Measurements from ENCODE around the gene PTPN11.

The PTPN11 gene

DNA sequence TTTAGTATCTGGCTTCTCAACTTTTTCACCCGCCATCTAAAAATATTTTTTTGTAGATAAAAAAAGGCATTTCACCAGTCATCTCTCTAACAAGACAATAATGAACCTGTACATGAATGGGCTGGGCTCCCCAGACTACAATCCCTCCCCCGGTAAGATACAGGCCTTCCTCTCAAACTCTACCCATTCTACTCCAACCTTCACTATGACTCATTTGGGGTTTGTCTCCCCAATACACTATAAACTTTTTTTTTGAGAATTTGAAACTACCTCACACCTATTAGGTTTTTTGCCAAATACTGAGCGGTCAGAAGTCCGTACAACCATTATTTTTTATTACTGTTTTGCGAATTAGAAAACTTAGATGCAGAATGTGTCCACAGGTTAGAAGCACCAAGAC, 10.1 kb upstream of the PTPN11 start:
- peaks cover 25% of the 10 kb centered on the region for H3K4me1 ChIP-seq (ENCODE audit: insufficient read depth, low read length, poor library complexity, severe bottlenecking)
- H4K20me1 ChIP-seq (ENCODE audit: insufficient read depth, low read length, poor library complexity, severe bottlenecking) = peaks cover 53% of the 10 kb centered on the region
- peaks cover 8% of the 10 kb centered on the region for H3K27me3 ChIP-seq (ENCODE audit: insufficient read depth, low read length, poor library complexity, severe bottlenecking)
- H3K9me3 ChIP-seq (ENCODE audit: insufficient read depth, low read depth, low read length) = no peaks in the 10 kb centered on the region
- H2AFZ ChIP-seq (ENCODE audit: low read length) = peak overlapping the region; percentile 88
- TF ChIP-seq EZH2phosphoT487 (IDR thresholded peaks at IDR 0.05; ENCODE audit: borderline replicate concordance) = no peak
- H3K9me2 ChIP-seq (replicated peaks; ENCODE audit: low read depth, low read length) = no peaks in the 10 kb centered on the region
- peaks cover 17% of the 10 kb centered on the region; the same call in 1 of the 2 replicates for H3F3A ChIP-seq (ENCODE audit: low read depth)
- peaks cover 42% of the 10 kb centered on the region for H3K79me2 ChIP-seq (ENCODE audit: insufficient read depth, low read length)
- H3K9ac ChIP-seq (ENCODE audit: low read depth, low read length, poor library complexity, severe bottlenecking) = peak overlapping the region; percentile 100
- peaks cover 35% of the 10 kb centered on the region for H3K36me3 ChIP-seq (ENCODE audit: insufficient read depth, low read length)
- peak overlapping the region; percentile 98 for H3K4me3 ChIP-seq (ENCODE audit: low read length, poor library complexity, severe bottlenecking)
- H3K4me2 ChIP-seq (ENCODE audit: low read depth, low read length, poor library complexity, severe bottlenecking) = peak overlapping the region; percentile 88

DNA sequence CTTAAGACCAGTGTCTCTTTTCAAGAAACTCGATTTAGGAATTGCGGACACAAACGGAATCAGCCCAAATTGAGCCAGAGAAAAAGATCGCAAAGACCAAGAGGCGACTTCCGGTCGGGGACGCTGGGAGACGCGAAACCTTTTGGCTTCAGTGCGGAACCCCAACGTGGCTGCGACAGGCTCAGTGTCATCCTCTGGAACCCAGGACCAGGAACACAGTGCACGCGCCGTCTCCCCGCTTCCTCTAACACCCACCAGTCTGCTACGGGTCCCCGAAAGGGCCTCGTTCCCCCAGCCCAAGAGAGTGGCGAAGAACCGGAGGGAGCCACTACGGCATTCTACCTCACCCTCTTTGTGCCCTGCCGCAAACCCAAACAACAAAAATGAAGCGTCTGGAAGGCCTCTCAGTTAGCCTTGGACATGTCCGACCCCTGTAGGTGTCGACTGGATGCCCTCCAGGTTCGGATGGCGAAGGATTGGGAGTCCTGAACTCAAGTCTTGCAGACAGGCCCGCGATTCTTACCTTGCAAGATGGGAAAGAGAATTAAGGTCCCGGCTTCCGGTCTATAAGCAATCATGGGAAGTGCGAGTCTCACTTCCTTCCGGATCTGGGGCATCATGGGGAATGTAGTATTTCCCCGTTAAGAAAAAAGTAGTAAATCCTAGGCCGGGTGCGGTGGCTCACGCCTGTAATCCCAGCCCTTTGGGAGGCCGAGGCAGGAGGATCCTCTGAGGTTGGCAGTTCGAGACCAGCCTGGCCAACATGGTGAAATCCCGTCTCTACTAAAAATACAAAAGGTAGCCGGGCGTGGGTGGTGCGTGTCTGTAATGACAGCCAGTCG, 9.5 kb upstream of the PTPN11 start, which contains the start of gene RPL6:
Gene RPL6 (minus strand): TSS at position 542 of the 842 bp plus-strand sequence. CDS start 949 bp downstream, outside the sequence.
- Histone ChIP-seq H3K36me3 (ENCODE audit: insufficient read depth, low read length) (peaks cover 33% of the 10 kb centered on the region), H3K79me2 (ENCODE audit: insufficient read depth, low read length) (peaks cover 42% of the 10 kb centered on the region), H3K27me3 (ENCODE audit: insufficient read depth, low read length, poor library complexity, severe bottlenecking) (peaks cover 8% of the 10 kb centered on the region), H3K4me2 (ENCODE audit: low read depth, low read length, poor library complexity, severe bottlenecking) (peak within 1 kb of the TSS; percentile 88), H3K4me3 (ENCODE audit: low read length, poor library complexity, severe bottlenecking) (peak within 1 kb of the TSS; percentile 98), H3K9ac (ENCODE audit: low read depth, low read length, poor library complexity, severe bottlenecking) (peak within 1 kb of the TSS; percentile 100), H3K4me1 (ENCODE audit: insufficient read depth, low read length, poor library complexity, severe bottlenecking) (peaks cover 25% of the 10 kb centered on the region), H3F3A (ENCODE audit: low read depth) (peaks cover 15% of the 10 kb centered on the region; the same call in 1 of the 2 replicates), H2AFZ (ENCODE audit: low read length) (peak within 1 kb of the TSS; percentile 88), H3K9me2 (replicated peaks; ENCODE audit: low read depth, low read length) (no peaks in the 10 kb centered on the region), H4K20me1 (ENCODE audit: insufficient read depth, low read length, poor library complexity, severe bottlenecking) (peaks cover 49% of the 10 kb centered on the region), H3K9me3 (ENCODE audit: insufficient read depth, low read depth, low read length) (no peaks in the 10 kb centered on the region)
- TF ChIP-seq EZH2phosphoT487 (IDR thresholded peaks at IDR 0.05; ENCODE audit: borderline replicate concordance) = no peak
- TF ChIP-seq, protein P1, sequence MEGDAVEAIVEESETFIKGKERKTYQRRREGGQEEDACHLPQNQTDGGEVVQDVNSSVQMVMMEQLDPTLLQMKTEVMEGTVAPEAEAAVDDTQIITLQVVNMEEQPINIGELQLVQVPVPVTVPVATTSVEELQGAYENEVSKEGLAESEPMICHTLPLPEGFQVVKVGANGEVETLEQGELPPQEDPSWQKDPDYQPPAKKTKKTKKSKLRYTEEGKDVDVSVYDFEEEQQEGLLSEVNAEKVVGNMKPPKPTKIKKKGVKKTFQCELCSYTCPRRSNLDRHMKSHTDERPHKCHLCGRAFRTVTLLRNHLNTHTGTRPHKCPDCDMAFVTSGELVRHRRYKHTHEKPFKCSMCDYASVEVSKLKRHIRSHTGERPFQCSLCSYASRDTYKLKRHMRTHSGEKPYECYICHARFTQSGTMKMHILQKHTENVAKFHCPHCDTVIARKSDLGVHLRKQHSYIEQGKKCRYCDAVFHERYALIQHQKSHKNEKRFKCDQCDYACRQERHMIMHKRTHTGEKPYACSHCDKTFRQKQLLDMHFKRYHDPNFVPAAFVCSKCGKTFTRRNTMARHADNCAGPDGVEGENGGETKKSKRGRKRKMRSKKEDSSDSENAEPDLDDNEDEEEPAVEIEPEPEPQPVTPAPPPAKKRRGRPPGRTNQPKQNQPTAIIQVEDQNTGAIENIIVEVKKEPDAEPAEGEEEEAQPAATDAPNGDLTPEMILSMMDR (conservative IDR thresholded peaks at IDR 0.05; ENCODE audit: low read length) = no peak

DNA sequence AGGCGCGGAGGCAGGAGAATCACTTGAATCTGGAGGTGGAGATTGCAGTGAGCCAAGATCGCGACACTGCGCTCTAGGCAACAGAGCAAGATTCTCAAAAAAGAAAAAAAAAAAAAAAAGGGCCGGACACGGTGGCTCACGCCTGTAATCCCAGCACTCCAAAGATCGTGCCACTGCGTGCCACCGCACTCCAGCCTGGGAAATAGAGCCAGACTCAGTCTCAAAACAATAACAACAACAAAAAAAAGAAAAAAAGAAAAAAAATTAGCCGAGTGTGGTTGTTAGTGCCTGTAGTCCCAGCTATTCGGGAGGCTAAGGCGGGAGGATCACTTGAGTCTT, 8.9 kb upstream of the PTPN11 start:
- H3F3A ChIP-seq (ENCODE audit: low read depth) = peaks cover 9% of the 10 kb centered on the region; the same call in 1 of the 2 replicates

More for the DNA sequence above, 8.9 kb upstream of the PTPN11 start:
- H3K27me3 ChIP-seq (ENCODE audit: insufficient read depth, low read length, poor library complexity, severe bottlenecking) = peaks cover 8% of the 10 kb centered on the region
- peaks cover 27% of the 10 kb centered on the region for H3K36me3 ChIP-seq (ENCODE audit: insufficient read depth, low read length)
- no peaks in the 10 kb centered on the region for H3K9me2 ChIP-seq (replicated peaks; ENCODE audit: low read depth, low read length)
- H3K79me2 ChIP-seq (ENCODE audit: insufficient read depth, low read length) = peaks cover 42% of the 10 kb centered on the region
- no peaks in the 10 kb centered on the region for H3K9me3 ChIP-seq (ENCODE audit: insufficient read depth, low read depth, low read length)
- TF ChIP-seq, protein P1 (conservative IDR thresholded peaks at IDR 0.05; ENCODE audit: low read length) = no peak
- no peak for TF ChIP-seq EZH2phosphoT487 (IDR thresholded peaks at IDR 0.05; ENCODE audit: borderline replicate concordance)
- H3K4me2 ChIP-seq (ENCODE audit: low read depth, low read length, poor library complexity, severe bottlenecking) = no peak overlapping the region
- H3K4me3 ChIP-seq (ENCODE audit: low read length, poor library complexity, severe bottlenecking) = no peak overlapping the region
- H4K20me1 ChIP-seq (ENCODE audit: insufficient read depth, low read length, poor library complexity, severe bottlenecking) = peaks cover 44% of the 10 kb centered on the region
- H3K4me1 ChIP-seq (ENCODE audit: insufficient read depth, low read length, poor library complexity, severe bottlenecking) = peaks cover 25% of the 10 kb centered on the region
- no peak overlapping the region for H3K9ac ChIP-seq (ENCODE audit: low read depth, low read length, poor library complexity, severe bottlenecking)
- H2AFZ ChIP-seq (ENCODE audit: low read length) = no peak overlapping the region
